Activated T-cell treated with anti-CD3 and anti-CD28 coated beads for 1 hour (primary cell): ENCODE data around the gene MINDY3.
"Not testable (repeated sequence)": the region's sequence is repeated elsewhere in the genome, so short reads cannot be mapped to it uniquely, and the experiment has no call there.

Source experiments
- DNase-seq: peaks from one replicate; pipeline ENCODE4 v3.0.0-alpha.2; 2020; ENCODE audit warnings: low read depth

Gene MINDY3

GRCh38 chr10:15780353-15781135, 79.8 kb downstream of the MINDY3 start:
- DNase-seq: no peak

GRCh38 chr10:15775513-15775912, 84.8 kb downstream of the MINDY3 start:
- DNase-seq: no peak

GRCh38 chr10:15774534-15774933, 85.8 kb downstream of the MINDY3 start:
- not testable (repeated sequence) for DNase-seq

- no peak for DNase-seq
These were observed 95.3 kb downstream of the MINDY3 start for GRCh38 chr10:15764892-15765454.

- DNase-seq: no peak
These were observed 97.3 kb downstream of the MINDY3 start for GRCh38 chr10:15763006-15763405.

- not testable (repeated sequence) for DNase-seq
These were observed 98.1 kb downstream of the MINDY3 start for GRCh38 chr10:15762239-15762638.

- not testable (repeated sequence) for DNase-seq
These were observed 99.1 kb downstream of the MINDY3 start for GRCh38 chr10:15761224-15761623.

GRCh38 chr10:15760681-15761080, 99.6 kb downstream of the MINDY3 start:
- DNase-seq: no peak

GRCh38 chr10:15759265-15759664, 101.0 kb downstream of the MINDY3 start:
- no peak for DNase-seq

- no peak for DNase-seq
These were observed 101.7 kb downstream of the MINDY3 start for GRCh38 chr10:15758618-15759017.

- DNase-seq: no peak
These were observed 105.4 kb downstream of the MINDY3 start for GRCh38 chr10:15754937-15755336.

- no peak for DNase-seq
These were observed 109.3 kb downstream of the MINDY3 start for GRCh38 chr10:15751046-15751445.

GRCh38 chr10:15748126-15748525, 112.2 kb downstream of the MINDY3 start:
- DNase-seq: no peak

GRCh38 chr10:15747632-15748031, 112.7 kb downstream of the MINDY3 start:
- DNase-seq: no peak

GRCh38 chr10:15745751-15746150, 114.6 kb downstream of the MINDY3 start:
- no peak for DNase-seq

GRCh38 chr10:15744217-15744865, 116.0 kb downstream of the MINDY3 start:
- no peak for DNase-seq

- DNase-seq: no peak
These were observed 116.9 kb downstream of the MINDY3 start for GRCh38 chr10:15743443-15743842.

GRCh38 chr10:15742836-15743235, 117.5 kb downstream of the MINDY3 start:
- no peak for DNase-seq

- DNase-seq: no peak
These were observed 118.2 kb downstream of the MINDY3 start for GRCh38 chr10:15742102-15742501.

GRCh38 chr10:15741581-15741980, 118.7 kb downstream of the MINDY3 start:
- no peak for DNase-seq

- DNase-seq: no peak
These were observed 120.0 kb downstream of the MINDY3 start for GRCh38 chr10:15740261-15740660.

GRCh38 chr10:15739254-15739970, 120.9 kb downstream of the MINDY3 start:
- DNase-seq: no peak
